GM10248 (cell line): ENCODE measurements around the gene BBC3.

ENCODE experiments used
- CTCF ChIA-PET: fragments of 300-600 bp; sonication (Branson Sonifier 250); formaldehyde crosslinking; extraction: SDS; loops from one replicate; lab custom pipeline; 2021; ENCODE audit warnings: antibody characterized with exemption; lab: Yijun Ruan, JAX
- POLR2A ChIA-PET: fragments of 350-650 bp; sonication (Branson Sonifier 250); formaldehyde crosslinking; extraction: SDS; loops from one replicate; lab custom pipeline; 2020; ENCODE audit warnings: antibody characterized with exemption; lab: Yijun Ruan, JAX
- DNase-seq: peaks from one replicate; pipeline ENCODE4 v3.0.0; 2012; ENCODE audit errors: extremely low spot score
- CTCF ChIP-seq: IDR thresholded peaks from 2 replicates; pipeline ENCODE4 v1.5.1; 2012; ENCODE audit warnings: mild to moderate bottlenecking, low read depth; ENCODE audit errors: extremely low read depth, missing control alignments, control extremely low read depth

BBC3 gene

GRCh38 chr19:47176627-47177090 is 54.3 kb downstream of the BBC3 start:
- DNase-seq = no peak
- POLR2A ChIA-PET = interaction anchor here (0.6 to 1.0 kb wide), 2 partner anchors 24 to 150 kb away, joined by 3 to 5 read pairs; no protein-coding TSS in a partner anchor
- no peak for TF ChIP-seq CTCF
- CTCF ChIA-PET = interaction anchor here (1.0 to 6.8 kb wide), 8 partner anchors 10 to 164 kb away, joined by 3 to 40 read pairs (median 6); no protein-coding TSS in a partner anchor

- TF ChIP-seq CTCF = no peak
- CTCF ChIA-PET = interaction anchor here (1.2 to 6.8 kb wide), 2 partner anchors 18 to 35 kb away, joined by 3 to 40 read pairs; no protein-coding TSS in a partner anchor
- POLR2A ChIA-PET = no interaction called here
Observed at GRCh38 chr19:47176071-47176626, 54.9 kb downstream of the BBC3 start.

GRCh38 chr19:47172666-47173455 is 58.1 kb downstream of the BBC3 start:
- no peak for TF ChIP-seq CTCF
- POLR2A ChIA-PET = interaction anchor here (0.7 to 0.9 kb wide), 2 partner anchors 29 to 62 kb away, joined by 3 to 4 read pairs; no protein-coding TSS in a partner anchor
- DNase-seq = no peak
- CTCF ChIA-PET = interaction anchor here (1.7 to 5.6 kb wide), 3 partner anchors 14 to 38 kb away, joined by 5 to 19 read pairs (median 11); no protein-coding TSS in a partner anchor

More at GRCh38 chr19:47176071-47176626, 54.9 kb downstream of the BBC3 start:
- DNase-seq = no peak
